OCI-LY3 (cell line): ENCODE measurements around the gene PGGHG.

Source experiments
- EZH2phosphoT487 ChIP-seq: fragments of 200-600 bp; shearing (Covaris generic); IDR thresholded peaks from 2 replicates; pipeline ENCODE4 v1.6.1; 2018; ENCODE audit warnings: antibody characterized with exemption, mixed run types, low read depth
- TF ChIP-seq, protein P1 (sequence below): fragments of 200-600, 300-600 bp; sonication (generic); IDR thresholded peaks from 2 replicates; pipeline ENCODE4 v1.5.1; 2014; ENCODE audit warnings: antibody characterized with exemption, low read length, low read depth

DNA sequence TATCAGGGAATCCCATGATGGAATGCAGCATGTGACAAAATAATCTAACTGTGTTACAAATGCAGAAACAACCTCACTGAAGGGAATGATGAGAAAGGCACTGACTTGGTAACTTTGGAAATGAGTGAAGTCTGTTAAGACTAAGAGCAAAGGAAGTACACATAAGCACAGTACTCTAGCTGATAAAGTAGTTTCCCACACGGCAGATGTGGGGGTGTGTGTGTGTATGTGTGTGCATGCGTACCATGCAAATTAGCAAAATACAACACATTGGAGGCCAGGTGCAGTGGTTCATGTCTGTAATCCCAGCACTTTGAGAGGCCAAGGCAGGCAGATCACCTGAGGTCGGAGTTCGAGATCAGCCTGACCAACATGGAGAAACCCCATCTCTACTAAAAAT lies 27.3 kb upstream of the PGGHG start:
- no peak for TF ChIP-seq EZH2phosphoT487
- TF ChIP-seq, protein P1, sequence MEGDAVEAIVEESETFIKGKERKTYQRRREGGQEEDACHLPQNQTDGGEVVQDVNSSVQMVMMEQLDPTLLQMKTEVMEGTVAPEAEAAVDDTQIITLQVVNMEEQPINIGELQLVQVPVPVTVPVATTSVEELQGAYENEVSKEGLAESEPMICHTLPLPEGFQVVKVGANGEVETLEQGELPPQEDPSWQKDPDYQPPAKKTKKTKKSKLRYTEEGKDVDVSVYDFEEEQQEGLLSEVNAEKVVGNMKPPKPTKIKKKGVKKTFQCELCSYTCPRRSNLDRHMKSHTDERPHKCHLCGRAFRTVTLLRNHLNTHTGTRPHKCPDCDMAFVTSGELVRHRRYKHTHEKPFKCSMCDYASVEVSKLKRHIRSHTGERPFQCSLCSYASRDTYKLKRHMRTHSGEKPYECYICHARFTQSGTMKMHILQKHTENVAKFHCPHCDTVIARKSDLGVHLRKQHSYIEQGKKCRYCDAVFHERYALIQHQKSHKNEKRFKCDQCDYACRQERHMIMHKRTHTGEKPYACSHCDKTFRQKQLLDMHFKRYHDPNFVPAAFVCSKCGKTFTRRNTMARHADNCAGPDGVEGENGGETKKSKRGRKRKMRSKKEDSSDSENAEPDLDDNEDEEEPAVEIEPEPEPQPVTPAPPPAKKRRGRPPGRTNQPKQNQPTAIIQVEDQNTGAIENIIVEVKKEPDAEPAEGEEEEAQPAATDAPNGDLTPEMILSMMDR, result no peak
